DMS53 (cell line): Measurements from ENCODE around the gene FRMPD4.
A peak's percentile ranks its signal among the peaks of the same experiment; 100 is the strongest.

Source experiments
- DNase-seq: peaks from one replicate; lab custom pipeline; 2025; lab: John Stamatoyannopoulos, UW

FRMPD4 gene

DNA sequence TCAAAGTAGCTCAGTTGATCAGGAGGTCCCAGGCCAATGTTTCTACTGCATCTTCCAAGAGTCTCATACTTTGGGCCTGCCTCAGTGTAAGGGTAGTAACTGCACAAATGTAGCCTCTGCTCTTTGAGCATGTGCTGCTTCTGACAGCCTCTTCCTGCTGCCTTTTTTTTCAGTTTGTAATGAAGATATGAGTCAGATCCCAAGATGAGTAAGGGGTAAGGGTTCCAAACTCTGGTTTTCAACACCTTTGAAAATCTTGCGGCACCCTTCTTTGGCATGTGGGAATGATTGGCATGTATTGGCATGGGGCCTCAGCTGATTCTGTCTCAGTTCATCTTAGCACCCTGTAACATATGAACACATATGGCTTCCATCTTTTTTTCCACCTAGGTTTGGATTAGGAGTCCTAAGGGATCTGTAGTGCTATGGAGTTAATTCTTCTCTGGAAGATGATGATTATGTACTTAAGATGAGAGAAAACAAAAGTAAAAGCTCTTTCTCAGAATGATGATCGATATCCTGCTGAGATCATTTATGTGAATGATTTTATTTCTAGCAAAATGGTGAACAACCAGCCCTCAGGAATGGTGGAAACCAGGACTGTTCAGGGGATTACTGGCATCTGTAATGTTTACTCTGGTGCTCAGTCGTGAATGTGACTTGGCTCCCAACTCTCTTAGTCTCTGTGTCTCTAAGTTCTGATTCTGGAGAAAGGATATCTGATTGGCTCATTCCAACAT, 534.3 kb downstream of the FRMPD4 start:
- no peak for DNase-seq

DNA sequence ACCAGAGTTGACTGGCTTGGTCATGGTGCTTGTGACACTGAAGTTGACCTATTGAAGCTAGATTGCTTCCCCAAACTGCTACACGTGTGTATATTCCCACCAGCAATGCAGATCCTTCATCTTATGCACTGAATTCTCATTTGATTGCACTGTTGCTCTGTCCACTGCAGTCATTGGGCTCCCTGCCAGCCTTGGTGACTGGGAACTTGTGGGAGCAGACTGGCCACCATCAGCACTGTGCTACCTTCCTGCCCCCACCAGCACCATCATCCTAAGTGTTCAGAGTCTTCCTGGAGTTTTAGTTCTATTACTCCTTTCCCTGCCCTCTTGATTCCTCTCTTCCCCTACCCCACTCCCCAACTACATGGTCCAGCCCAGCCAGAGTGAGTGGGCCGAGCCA, 535.2 kb downstream of the FRMPD4 start:
- DNase-seq = no peak

DNA sequence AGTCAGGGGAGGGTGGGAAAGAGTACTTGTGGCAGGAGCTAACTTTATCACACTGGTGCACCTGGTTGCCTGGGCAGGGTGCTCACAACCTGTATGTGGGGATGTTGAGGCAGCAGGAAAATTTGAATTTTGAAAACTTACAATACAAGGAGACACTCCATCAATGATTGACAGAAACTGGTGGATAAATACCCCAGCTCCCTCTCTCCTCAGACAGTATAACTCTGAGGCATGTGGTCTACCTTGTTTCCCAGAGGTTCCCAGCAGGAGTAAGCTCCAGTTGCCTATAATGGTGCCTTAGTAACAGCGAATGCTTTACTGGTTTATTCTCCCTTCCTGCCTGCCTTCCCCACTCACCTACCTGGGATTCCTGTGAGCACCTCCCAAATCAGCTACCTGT, 541.2 kb downstream of the FRMPD4 start:
- DNase-seq = no peak

DNA sequence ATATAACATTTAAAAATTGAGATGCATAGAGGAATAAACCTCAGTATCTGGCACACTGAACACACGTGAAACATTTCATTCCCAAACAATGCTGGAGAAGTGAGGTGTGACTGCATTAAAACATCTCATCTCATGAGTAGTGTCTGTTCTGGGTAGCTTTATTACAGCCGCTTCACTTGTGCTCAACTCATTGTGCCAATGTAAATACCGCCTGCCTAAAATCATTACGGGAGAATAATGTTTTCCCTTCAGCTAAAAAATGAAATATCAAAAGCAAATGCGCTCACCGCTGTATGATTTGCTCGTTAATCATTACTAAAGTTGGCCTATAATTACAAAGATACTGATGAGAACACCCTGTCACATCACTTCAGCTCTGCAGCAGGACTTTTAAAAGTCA, 542.8 kb downstream of the FRMPD4 start:
- DNase-seq = no peak

DNA sequence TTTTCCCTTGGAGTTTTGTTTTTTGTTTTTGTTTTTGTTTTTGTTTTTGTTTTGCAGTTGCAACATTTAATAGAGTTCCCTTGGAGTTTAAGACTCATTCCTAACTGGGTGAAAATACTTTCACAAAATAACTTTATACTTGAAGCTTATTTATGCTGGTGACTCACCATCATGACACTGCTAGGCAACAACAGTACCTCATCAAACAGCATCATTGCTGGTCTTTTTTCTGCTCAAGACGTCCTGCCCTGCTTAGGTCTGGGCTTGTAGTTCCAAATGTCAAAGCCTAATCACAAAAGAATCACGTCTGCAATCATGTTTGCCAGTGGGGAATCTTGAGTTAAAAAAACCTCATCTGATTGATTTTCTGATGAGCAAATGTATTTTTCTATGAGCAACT, 547.3 kb downstream of the FRMPD4 start:
- no peak for DNase-seq

DNA sequence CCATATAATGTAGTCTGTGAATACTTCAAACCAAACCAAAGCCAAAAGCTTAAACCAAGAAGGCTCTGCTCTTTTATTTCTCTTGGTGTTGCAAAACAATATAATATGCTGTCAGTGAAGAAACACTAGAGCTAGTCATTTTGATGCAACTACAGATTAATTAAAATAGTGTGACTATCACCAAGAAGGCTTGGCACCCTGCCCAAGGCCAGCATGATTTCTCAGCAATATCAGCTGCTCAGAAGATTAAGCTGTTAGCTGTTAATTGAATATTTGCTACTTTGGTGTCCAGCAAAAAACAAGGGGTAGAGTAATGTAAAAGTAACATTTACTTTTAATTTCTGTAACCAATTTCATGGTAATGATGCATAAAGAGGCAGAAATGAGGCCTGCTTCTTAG, 548.1 kb downstream of the FRMPD4 start:
- no peak for DNase-seq

DNA sequence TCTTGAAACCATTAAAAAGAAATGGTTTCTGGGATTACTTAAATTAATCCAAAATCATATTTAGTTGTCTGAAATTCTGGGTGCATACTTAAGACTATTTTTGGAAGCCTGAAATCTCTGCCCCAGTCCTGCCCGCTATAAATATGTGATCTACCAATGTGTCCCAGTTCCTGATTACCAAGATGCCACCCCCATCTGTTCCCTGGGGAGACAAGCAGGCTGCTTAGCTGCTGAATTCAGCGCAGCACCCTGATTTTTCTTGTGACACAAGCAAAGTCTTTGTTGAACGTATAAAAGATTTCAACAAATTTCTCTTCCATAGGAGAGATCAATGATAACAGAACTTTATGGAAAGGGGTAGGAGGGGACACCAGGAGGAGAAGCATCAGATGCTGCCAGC, 552.4 kb downstream of the FRMPD4 start:
- no peak for DNase-seq

DNA sequence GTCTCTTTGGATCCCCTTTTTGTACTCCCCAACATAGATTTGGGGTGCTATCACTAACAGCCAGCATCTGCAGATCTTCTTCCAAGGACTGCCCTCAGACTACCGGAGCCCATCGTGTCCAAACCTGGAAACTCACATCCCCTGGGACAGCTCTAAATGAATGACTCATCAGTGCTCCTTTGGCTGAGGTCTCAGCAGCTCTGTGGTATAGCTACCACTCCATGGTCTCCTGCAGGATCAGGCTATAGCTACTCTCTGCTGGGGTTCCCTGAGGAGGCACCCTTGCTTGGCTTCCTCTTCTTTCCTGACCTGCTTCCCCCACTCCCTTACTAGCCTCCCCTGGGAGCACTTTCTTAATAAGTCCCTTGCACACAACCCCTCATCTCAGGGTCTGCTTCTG, 555.5 kb downstream of the FRMPD4 start:
- no peak for DNase-seq

DNA sequence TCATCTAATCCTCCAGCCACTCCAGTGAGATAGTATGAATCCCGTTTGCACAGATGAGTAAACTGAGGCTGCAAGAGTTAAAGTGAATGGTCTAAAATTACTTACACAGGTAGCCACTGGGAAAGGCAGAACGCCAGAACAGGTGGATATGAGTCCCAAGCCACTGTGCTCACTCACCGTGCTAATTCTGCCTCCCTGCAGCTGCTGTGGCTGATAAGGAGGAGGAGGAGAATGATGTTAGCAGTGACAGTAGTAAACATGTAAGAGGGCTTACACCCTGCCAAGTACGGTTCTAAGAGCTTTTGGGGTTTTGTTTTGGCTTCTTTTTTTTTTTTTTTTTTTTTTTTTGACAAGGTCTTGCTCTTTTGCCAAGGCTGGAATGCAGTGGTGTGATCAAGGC, 562.5 kb downstream of the FRMPD4 start:
- no peak for DNase-seq

DNA sequence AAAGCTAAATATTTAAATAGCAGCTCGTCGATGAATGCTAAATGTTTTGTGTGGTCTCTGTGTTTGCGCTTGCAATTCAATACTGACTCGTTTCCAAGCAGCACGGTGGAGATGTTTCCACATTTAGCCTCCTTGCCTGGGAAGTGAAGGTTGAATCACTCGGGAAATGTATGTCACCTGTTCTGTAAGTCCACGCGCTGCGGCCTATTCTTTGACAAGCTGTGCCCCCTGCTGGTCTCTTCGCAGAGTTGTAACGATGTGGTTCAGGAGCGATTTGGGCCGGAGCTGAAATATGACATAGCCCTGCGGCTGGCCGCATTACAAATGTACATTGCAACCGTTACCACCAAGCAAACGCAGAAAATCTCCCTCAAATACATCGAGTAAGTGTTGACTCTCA, 563.4 kb downstream of the FRMPD4 start:
- DNase-seq = peak; percentile 86

DNA sequence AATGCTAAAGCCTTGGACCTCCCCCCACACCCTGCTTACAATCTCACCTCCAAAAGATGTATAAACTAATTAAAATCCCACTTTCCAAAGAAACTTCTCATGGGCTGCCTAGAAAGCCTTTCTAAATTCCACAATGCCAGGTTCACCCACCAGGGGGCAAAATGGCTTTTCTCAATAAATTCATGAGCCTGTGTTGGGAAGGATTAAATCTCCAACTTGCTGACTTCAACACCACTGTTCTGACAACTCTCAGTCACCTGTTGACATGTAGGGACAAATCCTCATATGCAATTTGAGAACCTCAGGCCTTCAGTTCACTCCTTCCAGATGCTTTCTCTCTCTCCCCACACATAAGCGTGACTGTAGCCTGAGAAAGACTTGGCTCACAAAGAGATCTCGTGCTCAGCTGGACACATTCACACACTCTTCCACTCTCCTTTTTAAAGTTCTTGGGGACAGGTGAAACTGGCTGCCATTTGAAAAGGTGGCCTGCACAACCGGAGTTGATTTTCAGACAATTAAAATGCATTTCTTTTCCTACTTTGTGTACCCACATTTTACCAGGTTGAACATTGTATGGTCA, 564.3 kb downstream of the FRMPD4 start:
- DNase-seq = peak; percentile 47

DNA sequence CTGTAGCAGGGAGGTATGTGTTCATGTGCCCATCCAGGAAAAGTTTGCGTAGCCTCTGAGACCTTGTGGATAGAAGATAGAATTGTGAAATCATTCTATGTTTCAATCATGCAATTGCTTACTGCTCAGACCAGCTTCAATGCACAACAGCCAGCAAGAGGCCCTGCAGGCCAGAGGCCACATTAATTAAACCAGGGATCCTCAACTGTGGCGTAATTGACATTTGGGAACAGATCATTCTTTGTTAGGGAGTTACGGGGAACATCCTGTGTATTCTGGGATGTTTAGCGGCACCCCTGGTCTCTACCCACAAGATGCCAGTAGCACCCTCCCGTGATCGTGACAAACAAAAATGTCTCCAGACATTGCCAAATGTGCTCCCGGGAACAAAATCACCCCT, 566.4 kb downstream of the FRMPD4 start:
- no peak for DNase-seq

DNA sequence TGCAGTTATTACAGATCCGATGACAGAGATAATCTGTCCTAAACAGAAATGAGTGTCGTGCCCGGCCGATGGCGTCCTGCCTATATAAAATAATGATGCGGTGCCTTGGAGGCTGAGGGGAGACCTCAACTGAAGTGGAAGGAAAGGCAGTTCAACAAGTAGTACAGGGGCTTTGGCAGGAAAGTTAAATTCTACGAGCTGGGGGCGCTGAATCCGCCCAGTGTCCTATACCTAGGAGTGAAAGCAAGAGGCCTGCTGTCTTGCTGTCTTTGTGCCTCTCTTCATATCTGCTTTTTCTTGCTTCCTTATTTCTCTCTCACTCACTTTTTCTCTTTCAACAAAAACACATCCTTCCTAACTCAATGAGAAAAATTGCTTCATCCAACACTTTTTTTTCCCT, 570.8 kb downstream of the FRMPD4 start:
- DNase-seq = no peak

DNA sequence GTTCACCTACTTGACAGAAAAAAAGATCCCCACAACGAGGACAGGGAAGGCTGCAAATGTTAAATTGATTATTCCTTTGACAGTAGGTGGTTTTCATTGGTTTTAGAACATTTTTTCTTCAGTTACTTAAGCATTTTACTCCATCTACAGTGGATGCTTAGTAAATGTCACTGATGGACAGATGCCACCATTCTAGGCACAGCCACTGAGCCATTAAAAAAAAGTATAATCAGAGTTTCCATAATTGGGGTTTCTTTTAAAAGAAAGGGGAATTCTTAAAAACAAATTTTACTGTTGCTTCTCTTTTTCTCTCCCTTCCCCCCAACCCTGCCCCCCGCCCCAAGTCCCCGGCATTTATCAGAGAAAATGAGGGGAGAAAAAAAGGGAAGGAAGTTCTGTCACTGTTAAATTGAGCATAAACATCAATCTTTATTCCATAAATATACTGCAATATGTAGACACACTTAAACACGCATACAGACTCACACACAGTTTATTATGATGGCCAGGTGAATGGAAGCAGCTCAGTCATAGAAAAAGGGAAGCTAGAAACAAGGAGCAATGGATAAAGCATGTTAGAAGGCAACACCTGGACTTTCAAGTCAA, 573.3 kb downstream of the FRMPD4 start:
- no peak for DNase-seq

DNA sequence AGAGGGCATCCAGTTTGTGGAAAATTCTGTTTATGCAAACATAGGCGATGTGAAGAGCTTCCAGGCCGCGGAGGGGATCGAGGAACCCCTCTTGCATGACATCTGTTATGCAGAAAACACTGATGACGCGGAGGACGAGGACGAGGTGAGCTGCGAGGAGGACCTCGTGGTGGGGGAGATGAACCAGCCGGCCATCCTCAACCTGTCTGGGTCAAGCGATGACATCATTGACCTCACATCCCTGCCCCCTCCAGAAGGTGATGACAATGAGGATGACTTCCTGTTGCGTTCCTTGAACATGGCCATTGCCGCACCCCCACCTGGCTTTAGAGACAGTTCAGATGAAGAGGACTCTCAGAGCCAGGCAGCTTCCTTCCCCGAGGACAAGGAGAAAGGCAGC, 578.3 kb downstream of the FRMPD4 start:
- DNase-seq = no peak

DNA sequence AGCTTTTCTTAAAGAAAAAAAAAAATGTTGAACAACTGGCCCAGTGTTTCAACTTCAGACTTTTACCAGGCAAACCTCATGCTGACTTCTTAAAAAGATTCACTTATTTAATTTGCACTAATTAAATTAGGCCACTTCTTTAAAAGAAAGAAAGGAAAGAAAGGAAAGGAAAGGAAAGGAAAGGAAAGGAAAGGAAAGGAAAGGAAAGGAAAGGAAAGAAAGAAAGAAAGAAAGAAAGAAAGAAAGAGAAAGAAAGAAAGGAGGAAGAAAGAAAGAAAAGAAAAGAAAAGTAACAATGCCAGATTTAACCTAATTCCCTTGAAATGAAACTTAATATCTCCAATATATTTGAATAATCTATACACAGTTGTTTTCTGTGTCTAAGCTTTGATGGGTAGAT, 581.6 kb downstream of the FRMPD4 start:
- DNase-seq = no peak

DNA sequence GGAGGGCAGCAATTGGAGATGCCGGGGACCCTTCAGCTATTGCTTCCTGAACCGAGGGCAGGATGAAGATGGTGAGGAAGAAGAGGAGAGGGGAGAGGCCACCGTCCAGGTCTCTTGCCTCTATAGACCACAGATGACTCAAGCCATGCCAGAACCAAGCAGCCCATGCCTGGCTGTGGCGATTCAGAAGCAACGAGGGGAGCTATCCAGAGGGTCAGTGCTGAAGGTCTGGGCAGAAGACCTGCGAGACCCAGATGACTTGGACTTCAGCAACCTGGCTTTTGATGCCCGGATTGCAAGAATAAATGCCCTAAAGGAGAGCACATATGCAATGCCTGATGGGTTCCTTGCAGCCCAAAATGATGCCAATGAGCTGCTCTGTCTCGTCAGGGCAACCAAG, 582.8 kb downstream of the FRMPD4 start:
- peak; percentile 19 for DNase-seq

DNA sequence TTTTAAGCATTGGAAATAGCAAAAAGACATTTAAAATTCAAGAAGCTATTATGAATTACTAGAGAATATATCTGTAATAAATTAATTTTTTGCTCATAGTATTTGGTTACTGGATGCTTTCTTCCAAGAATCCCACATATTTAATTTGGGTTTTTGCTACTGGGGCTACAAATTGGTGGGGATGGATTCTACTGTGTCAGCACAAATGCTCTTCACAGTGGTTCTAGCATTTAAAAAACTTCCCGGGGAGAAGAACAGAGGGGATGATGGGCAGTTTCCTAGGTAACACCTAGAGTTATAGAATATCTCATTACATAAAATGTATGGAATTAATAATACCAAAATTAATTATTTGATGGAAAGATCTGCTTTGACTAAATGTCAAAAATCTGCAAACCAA, 584.0 kb downstream of the FRMPD4 start:
- DNase-seq = no peak

DNA sequence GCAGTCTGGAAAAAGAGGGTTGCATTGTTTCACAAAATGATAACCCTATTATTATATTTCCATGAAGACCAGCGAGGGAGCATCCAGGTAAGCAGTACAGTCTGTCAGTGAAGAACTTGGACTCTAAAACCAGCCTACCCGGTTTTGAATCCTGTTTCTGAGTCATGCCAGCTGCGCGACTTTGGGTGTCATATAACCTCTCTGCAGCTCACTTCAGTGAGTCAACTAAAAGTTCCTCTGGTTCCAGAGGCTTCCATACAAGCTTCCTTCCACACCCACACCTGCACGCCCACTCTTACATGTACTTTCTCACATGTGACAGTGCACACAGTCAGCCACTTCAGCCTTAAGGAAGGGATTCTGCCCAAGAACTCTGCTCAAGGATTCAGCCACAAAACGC, 603.1 kb downstream of the FRMPD4 start:
- DNase-seq = peak; percentile 86

DNA sequence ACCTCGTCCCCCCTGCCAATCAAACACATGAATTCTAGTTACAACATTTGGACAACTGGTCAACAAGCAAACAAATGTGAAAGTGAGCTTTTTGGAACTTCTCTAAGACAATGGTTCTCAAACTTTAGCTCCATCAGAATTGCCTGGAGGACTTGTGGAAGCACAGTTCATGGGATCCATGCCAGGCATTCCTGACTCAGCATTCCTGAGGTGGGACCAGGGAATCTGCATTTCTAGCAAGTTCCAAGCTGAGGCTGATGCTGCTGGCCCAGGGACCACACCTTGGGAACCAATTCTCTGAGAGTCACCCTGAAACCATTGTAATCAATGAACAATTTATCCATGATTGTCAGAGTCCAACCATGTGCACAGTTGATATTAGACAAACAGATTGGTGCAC, 609.2 kb downstream of the FRMPD4 start:
- DNase-seq = no peak

DNA sequence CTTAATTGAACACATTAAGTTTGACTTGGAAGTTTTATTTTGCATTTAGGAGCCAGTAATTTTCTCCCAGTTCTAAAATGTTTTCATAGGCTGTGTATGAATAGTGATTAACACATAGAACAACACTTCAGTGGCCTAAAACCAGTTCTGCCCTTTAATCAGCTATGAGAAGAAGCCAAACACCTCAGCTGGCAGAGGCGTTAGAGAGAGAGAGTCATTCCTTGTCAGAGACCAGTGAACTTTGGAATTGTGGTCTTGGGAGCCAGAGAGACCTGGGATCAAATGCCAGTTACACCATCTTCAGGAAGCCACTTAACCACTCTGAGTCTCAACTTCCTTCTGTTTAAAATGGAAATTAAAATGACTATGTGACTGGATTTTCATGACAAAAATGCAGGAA, 613.6 kb downstream of the FRMPD4 start:
- no peak for DNase-seq

DNA sequence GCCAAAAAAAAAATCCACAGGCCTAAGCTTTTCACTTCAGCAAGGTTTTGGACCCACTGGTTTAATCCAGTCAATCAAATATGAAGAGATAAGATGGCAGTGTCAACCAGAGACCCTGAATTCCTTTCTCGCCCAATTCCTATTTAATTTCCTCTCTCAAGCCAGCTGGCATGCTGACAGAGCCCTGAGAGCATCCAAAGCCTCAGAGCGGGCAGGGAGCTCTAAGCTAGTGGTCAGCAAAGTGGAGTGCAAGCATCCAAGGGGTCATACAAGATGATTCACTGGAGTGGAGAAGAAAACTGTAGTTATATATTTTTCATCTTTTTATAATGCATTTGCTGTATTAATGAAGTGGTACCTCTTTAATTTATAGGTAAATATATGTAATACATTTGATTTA, 615.1 kb downstream of the FRMPD4 start:
- no peak for DNase-seq

DNA sequence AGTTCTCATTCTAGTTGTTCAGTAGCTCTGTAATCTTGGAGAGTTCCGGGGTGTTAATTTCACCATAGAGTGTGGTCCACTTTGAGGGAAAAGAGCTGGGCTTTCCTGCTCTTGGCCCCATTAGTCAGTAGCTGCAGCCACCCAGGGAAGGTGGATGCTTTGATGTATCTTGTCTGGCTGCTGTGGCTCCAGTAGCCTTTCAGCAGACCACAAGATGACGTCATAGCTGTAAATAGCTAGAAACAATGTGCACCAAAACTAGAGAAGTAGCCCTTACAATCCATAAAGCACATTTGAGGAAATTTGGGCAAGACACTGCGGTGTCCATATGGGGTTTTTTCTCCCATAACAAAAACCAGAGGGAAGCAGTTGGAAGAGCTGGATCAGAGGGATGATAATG, 620.0 kb downstream of the FRMPD4 start:
- DNase-seq = peak; percentile 1

DNA sequence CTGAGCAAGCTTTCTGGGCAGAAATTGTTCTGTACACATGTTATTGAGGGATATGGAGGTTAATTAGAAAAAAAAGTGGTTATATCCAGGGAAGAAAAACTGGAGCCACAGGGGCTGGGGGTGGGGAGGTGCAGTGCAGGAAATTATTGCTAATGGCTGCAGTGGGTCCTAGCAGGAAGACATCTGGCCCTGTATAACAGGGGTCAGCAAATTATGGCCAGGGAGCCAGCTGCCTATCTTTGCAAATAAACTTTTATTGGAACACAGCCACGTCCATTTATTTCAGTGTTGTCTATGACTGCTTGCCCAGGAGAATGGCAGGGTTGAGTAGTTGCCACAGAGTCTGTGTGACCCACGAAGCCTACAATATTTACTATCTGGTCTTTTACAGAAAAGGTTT, 629.6 kb downstream of the FRMPD4 start:
- DNase-seq = no peak
